GM20431 (cell line): ENCODE measurements around the gene SMIM41.

ENCODE experiments used
- in situ Hi-C: fragments of 300-500 bp; cut with MseI, MboI; formaldehyde crosslinking; loops from one replicate; pipeline ENCODE4 v1.15.0; 2020; ENCODE audit warnings: low sequenced_read_pairs; ENCODE audit not compliant: unreplicated experiment

The SMIM41 gene

GRCh38 chr12:52079576-52080402, at the start of gene SMIM41:
Gene SMIM41, plus strand, starts transcription at chr12:52079704. Its CDS starts 76 bp downstream, at chr12:52079780.
- in situ Hi-C loops, result loop anchor here (10.0 kb wide), 1 partner anchor 45 kb away; no protein-coding TSS in a partner anchor

- in situ Hi-C loops, result loop anchor here (10.0 kb wide), 1 partner anchor 52 kb away; no protein-coding TSS in a partner anchor
These were observed 47.1 kb upstream of the SMIM41 start for GRCh38 chr12:52032446-52032803.

GRCh38 chr12:52032804-52033445, 46.6 kb upstream of the SMIM41 start:
- in situ Hi-C loops, result loop anchor here (10.0 kb wide), 1 partner anchor 52 kb away; no protein-coding TSS in a partner anchor

- in situ Hi-C loops, result loop anchor here (10.0 kb wide), 1 partner anchor 51 kb away; no protein-coding TSS in a partner anchor
These were observed 45.9 kb upstream of the SMIM41 start for GRCh38 chr12:52033446-52034140.

GRCh38 chr12:52035190-52035589, 44.3 kb upstream of the SMIM41 start:
- in situ Hi-C loops, result loop anchor here (10.0 kb wide), 1 partner anchor 50 kb away; no protein-coding TSS in a partner anchor

- in situ Hi-C loops, result loop anchor here (10.0 kb wide), 1 partner anchor 49 kb away; no protein-coding TSS in a partner anchor
These were observed 43.6 kb upstream of the SMIM41 start for GRCh38 chr12:52035926-52036325.

- in situ Hi-C loops, result loop anchor here (10.0 kb wide), 1 partner anchor 48 kb away; no protein-coding TSS in a partner anchor
These were observed 42.8 kb upstream of the SMIM41 start for GRCh38 chr12:52036587-52037171.

- in situ Hi-C loops, result loop anchor here (10.0 kb wide), 1 partner anchor 47 kb away; no protein-coding TSS in a partner anchor
These were observed 42.1 kb upstream of the SMIM41 start for GRCh38 chr12:52037248-52037861.

- in situ Hi-C loops, result loop anchor here (10.0 kb wide), 1 partner anchor 46 kb away; no protein-coding TSS in a partner anchor
These were observed 41.1 kb upstream of the SMIM41 start for GRCh38 chr12:52038447-52038846.

GRCh38 chr12:52041035-52041434, 38.5 kb upstream of the SMIM41 start:
- in situ Hi-C loops, result no loop called here

- in situ Hi-C loops, result no loop called here
These were observed 37.8 kb upstream of the SMIM41 start for GRCh38 chr12:52041695-52042123.

GRCh38 chr12:52042706-52043385, 36.7 kb upstream of the SMIM41 start:
- in situ Hi-C loops, result no loop called here

GRCh38 chr12:52043386-52044212, 35.9 kb upstream of the SMIM41 start:
- in situ Hi-C loops, result no loop called here

GRCh38 chr12:52044292-52044983, 35.1 kb upstream of the SMIM41 start:
- in situ Hi-C loops, result no loop called here

GRCh38 chr12:52045794-52046199, 33.7 kb upstream of the SMIM41 start:
- in situ Hi-C loops, result no loop called here

GRCh38 chr12:52046859-52047258, 32.6 kb upstream of the SMIM41 start:
- in situ Hi-C loops, result no loop called here

GRCh38 chr12:52049286-52049685, 30.2 kb upstream of the SMIM41 start:
- in situ Hi-C loops, result no loop called here
